Breast epithelium (tissue), 3 donors: Measurements from ENCODE around the gene RPL37.

Experiments used
- POLR2AphosphoS5 ChIP-seq, 3 donors: sonication (generic); formaldehyde crosslinking; IDR thresholded peaks; one replicate each; pipeline ENCODE4 v1.6.1; 2017; ENCODE audit warnings: antibody characterized with exemption in 3 of 3
- TF ChIP-seq, protein P1 (sequence below), 3 donors: fragments of 450-650 bp; IDR thresholded peaks; one replicate each; pipeline ENCODE4 v1.5.1; 2016 to 2017; ENCODE audit warnings: antibody characterized with exemption in 3 of 3, mild to moderate bottlenecking in 3 of 3, moderate library complexity in 3 of 3

DNA sequence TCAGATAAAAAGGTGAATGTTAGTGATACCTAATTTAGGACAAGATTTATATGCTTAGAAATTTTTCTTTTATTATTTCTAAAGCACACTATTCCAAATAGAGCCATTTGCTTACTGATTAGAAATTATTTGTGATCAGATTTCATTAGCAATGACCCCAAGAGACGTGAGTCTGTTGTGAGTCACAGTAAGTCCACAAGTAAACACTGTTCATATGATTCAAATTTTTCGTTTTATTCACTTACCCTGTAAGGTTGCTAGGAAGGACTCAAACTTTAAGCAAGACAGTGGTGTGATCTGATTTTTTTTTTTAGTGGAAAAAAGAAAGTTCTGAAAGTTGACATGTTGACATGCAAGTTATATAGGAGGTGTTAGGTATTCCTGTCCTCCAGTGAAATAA lies 7.3 kb upstream of the RPL37 start:
- TF ChIP-seq, protein P1, sequence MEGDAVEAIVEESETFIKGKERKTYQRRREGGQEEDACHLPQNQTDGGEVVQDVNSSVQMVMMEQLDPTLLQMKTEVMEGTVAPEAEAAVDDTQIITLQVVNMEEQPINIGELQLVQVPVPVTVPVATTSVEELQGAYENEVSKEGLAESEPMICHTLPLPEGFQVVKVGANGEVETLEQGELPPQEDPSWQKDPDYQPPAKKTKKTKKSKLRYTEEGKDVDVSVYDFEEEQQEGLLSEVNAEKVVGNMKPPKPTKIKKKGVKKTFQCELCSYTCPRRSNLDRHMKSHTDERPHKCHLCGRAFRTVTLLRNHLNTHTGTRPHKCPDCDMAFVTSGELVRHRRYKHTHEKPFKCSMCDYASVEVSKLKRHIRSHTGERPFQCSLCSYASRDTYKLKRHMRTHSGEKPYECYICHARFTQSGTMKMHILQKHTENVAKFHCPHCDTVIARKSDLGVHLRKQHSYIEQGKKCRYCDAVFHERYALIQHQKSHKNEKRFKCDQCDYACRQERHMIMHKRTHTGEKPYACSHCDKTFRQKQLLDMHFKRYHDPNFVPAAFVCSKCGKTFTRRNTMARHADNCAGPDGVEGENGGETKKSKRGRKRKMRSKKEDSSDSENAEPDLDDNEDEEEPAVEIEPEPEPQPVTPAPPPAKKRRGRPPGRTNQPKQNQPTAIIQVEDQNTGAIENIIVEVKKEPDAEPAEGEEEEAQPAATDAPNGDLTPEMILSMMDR (IDR thresholded peaks at IDR 0.05) = no peak
- no peak for TF ChIP-seq POLR2AphosphoS5 (IDR thresholded peaks at IDR 0.05)
